ENCODE measurements around the gene OXSR1.

DNA sequence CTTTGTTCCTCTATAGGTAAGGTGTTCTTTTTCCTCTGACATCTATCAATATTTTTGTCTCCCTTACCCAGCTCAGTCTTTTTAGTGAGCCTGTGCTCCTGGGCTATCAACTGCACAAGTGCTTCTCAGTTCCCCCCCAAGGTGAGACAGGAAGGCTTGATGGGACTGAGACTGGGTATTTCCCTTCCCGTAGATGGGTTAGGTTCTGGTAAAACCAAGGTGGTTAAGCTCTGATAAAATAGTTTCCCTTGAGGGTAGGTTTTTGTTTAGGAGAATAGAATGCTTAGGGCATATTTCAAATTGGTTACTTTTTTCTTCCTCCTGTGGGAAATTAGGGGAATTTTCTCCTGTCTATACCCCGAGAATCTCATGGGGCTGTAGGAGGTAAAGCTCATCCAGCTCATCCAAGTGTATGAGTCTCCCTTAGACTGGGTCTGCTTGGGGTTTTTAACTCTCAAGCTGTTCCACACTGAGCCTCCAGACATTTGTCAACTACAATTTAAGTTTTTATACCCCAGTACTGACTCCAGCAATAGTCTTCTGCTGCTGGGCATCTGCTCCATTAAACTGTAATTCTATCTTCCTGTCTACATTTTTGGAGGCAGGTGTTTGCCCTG, 44.9 kb downstream of the OXSR1 start:
- TF ChIP-seq, protein P1, sequence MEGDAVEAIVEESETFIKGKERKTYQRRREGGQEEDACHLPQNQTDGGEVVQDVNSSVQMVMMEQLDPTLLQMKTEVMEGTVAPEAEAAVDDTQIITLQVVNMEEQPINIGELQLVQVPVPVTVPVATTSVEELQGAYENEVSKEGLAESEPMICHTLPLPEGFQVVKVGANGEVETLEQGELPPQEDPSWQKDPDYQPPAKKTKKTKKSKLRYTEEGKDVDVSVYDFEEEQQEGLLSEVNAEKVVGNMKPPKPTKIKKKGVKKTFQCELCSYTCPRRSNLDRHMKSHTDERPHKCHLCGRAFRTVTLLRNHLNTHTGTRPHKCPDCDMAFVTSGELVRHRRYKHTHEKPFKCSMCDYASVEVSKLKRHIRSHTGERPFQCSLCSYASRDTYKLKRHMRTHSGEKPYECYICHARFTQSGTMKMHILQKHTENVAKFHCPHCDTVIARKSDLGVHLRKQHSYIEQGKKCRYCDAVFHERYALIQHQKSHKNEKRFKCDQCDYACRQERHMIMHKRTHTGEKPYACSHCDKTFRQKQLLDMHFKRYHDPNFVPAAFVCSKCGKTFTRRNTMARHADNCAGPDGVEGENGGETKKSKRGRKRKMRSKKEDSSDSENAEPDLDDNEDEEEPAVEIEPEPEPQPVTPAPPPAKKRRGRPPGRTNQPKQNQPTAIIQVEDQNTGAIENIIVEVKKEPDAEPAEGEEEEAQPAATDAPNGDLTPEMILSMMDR (IDR thresholded peaks at IDR 0.05 in 8 of 11, conservative IDR thresholded peaks at IDR 0.05 in 3 of 11): no peak
- TF ChIP-seq POLR2A (IDR thresholded peaks at IDR 0.05): no peak
- no peak for TF ChIP-seq POLR2AphosphoS5 (IDR thresholded peaks at IDR 0.05)

All from spleen (tissue), 7 donors.